NCI-H1092 (cell line): Measurements from ENCODE around the gene NTSR1.
"Not testable (repeated sequence)": the region's sequence is repeated elsewhere in the genome, so short reads cannot be mapped to it uniquely, and the experiment has no call there.

ENCODE experiments used
- DNase-seq: peaks from one replicate; lab custom pipeline; 2025; lab: John Stamatoyannopoulos, UW

The NTSR1 gene

DNA sequence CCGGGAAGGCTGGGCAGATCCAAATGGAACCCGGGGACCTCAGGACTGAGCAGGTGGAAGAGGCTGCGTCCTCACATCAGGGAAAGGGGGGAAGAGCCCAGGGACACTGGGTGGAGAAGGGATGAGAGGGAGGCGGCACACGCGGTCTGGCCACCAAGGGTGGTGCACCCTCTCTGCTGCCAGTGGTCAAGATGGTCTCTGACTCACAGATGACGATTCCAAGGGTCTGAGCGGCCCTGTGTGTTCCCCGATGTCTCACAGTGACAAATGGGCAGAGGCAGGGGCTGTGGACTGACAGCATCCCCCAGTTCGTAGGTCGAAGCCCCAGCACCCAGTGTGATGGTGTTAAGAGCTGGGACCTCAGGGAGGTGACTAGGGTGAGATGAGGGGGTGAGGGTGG lies 34.3 kb upstream of the NTSR1 start:
- no peak for DNase-seq

DNA sequence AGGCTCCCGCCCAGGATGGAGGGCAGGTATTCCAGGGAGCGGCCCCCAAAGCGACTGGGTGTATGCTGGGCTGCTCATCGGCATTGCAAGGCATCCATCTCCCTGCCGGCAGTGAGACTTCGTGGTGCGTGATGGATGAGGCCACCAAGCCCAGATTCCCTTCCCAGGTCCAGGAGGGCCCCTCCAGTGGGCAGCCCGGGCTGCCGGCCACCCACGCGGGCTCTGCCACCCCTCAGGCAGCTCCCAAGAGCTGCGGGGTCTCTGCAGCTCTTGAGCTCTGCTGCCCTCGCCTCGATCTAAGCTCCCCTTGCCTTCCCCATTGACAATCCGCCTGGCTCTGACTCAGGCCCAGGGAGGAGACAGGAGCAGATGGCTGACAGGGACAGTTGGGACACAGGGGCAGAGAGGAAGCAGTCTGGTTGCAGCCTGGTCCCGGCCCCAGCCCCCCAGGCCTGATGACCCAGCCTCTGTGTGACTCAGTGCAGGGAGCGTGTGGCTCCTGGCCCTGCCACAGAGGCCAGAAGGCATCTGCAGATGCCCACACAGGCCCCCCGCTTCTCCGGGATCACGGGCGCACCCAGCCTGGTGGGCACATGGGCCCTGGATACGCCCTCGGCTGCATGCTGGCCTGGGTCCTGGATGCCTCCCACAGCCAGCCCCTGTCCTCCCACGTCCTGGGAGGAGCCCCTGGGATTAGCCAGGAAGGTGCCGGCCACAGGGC lies 33.3 kb upstream of the NTSR1 start:
- DNase-seq, result no peak

DNA sequence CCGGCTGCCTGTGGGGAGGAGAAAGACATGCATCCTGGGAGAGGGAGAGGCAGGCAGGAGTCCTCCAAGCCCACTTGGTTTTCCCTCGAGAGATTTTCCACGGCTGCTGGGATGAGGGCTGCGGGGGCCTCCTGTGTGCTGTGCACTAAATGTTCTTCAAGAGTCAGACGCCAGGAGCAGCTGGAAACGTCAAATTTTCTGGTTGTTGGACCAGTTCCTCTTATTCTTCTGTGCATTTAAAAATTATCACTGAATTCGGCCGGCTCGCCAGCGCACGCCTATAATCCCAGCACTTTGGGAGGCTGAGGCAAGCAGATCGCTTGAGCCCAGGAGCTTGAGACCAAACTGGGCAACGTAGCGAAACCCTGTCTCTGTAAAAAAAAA lies 32.8 kb upstream of the NTSR1 start:
- DNase-seq, result no peak

DNA sequence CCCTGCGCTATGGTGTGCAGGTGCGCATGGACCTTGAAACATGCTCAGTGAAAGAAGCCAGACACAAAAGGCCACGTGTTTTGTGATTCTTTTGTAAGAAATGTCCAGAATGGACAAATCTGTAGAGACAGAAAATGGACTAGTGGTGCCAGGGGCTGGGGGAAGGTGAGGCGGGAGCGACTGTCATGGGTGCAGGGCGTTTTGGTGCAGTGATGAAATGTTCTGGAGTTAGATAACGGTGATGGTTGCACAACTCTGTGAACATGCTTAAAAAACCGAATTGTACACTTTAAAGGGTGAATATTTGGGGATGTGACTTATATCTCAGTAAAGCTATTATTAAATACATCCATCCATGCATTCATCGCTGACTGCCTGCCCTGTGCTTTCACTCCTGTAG lies 31.7 kb upstream of the NTSR1 start:
- DNase-seq, result no peak

DNA sequence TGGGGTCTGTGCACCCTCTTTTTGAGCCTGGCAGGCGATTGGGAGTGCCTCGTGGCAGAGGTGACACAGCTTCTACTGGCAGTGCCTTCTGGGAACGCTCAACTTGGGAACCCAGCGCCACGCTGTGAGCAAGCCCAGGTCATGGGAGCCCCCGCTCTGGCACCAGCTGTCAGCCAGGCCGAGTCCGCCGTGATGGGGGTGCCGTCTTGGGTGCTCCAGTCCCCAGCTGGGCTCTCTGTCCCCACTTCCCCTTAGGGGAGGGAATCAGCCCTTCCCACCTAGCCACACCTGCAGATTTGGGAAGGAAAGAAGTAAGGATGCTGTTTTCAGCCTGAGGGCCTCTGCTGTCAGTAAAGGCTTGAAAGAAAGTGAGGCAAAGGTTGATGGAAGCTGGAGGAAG lies 31.0 kb upstream of the NTSR1 start:
- no peak for DNase-seq

DNA sequence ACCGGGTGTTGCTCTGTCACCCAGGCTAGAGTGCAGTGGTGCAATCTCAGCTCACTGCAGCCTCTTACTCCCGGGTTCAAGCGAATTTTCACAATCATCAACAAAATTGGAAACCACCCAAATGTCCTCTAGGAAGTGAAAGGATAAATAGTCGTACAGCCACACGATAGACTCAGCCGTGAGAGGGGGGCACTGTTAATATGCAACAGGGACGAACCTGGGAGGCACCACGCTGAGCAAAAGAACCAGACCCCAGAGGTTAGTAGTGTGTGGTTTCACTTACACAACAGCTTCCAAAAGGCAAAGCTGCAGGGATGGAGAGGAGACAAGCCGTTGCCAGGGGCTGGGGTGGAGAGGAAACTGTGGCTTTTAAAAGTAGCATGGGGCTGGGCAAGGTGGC lies 30.1 kb upstream of the NTSR1 start:
- DNase-seq, result no peak

DNA sequence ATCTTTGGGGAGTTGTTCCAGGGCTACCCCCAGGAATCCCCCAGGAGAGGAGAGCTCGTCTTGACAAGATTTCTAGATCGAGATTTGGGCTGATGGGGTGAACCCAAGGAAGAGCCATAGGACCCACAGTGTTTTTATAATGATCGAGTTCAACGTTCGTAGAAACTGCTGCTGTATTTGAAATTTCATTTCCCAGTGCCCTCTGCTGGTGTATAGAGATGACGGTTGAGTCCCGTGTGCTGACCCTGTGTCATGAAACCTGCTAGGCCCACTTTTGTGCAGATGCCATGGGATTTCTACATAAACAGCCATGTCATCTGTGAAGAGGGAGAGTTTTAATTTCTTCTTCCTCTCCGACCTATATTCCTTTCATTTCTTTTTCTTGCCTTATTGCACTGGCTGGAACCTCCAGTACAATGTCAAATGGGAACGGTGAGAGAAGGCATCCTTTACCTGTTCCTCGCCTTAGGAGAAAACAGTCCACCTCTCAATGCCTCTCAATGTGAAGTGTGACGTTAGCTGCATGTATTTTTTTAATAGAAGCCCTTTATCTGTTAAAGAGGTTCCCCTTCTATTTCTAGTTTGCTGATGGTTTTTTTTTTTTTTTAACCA lies 28.6 kb upstream of the NTSR1 start:
- no peak for DNase-seq

DNA sequence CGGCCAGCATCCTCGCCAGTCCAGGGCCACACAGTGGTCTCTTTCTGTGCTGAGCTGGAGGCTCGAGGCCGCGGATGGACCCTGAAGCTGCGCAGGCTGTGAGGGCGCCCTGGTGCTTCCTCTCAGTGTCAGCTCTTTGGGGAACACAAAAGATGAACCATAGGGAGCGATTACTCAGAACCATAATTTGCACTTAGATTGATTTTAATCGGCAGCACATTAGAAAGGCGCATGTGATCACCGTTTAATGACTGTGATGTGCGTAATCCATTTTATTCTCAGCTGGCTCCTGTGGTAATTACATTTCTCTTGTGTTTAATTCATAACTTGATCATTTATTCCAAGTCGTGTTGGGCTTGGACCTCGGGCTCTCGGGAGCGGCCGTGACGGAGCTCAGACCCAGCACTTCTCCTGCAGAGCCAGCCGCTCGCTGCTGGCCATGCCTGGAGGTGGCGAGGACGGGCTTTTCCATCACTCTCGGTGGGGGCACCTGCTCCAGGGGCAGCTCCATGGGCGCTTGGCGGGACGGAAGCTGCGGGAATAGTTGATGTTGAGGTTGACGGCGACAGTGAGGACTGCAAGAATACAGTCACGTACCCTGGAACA lies 25.6 kb upstream of the NTSR1 start:
- no peak for DNase-seq

DNA sequence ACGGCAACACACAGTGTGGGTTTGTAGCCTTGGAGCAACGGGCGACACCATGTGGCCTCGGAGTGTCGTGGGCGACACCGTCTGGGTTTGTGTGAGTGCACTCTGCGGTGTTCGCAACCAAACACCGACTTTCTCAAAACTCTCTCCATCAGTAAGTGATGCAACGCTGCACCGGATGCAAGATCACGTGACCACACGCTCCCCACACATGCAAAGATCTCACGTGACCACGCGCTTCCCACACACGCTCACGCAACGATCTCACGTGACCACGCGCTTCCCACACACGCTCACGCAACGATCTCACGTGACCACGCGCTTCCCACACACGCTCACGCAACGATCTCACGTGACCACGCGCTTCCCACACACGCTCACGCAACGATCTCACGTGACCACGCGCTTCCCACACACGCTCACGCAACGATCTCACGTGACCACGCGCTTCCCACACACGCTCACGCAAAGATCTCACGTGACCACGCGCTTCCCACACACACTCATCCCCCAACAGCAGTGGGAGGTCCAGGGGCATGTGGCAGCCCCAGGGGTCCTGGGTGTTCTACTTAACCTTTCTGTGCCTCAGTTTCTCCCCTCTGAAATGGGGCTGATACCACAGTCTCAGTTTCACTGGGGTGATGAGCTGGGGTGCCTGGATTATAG lies 24.8 kb upstream of the NTSR1 start:
- DNase-seq, result not testable (repeated sequence)

DNA sequence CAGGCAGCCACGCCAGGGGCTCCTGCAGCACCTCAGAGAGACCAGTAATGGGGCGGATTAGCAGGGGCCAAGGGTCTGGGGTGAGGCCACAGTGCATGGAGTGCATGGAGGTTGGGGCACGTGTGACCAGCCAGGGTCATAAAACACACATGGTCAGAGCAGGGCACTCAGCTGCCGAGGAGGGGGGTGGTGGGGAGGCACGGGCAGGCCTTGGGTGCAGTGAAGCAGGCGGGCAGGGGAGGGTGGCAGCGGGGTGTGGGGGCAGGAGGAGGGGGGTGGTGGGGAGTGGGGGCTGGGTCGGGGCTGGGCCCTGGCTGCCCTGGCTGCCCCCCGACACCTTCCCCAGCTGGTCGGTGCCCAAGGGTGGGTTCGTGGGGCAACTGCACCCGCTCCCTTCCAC lies 23.7 kb upstream of the NTSR1 start:
- no peak for DNase-seq

DNA sequence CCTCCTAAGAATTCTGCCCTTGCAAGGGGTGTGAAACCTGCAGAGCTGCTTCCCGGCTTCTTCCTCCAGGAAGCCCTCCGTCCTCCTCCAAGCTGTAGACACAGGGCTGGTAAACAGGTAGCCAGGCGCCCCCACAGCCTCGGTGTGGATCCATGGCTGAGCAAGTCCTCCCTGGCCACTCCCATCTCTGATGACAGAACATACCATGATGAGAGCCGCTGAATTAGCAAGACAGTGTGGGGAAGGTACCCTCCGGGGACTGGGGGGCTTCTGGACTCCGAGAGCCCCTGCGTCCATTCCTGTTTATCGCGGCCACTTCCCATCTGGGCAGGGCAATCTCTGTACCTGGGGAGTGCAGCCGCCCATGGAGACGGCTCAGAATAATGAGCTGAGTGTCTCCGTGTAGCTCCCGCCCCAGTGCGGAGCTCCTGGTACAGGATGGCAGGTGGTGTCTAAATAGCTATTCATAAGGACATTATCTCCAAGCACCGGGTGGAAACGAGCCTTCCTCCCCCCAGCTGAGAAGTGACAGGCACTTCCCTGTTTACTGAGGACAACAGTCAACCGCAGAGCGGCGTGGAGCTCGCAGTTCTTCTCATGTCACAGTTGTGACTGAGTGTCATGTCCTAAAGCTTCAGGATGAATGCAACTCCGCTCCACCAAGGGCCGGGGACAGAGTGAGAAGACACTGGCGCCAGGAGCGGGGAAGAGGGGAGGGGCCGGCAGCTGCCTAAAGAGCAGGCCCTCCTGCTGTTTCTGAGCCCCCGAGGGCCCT lies 22.7 kb upstream of the NTSR1 start:
- peak; percentile 76 for DNase-seq

DNA sequence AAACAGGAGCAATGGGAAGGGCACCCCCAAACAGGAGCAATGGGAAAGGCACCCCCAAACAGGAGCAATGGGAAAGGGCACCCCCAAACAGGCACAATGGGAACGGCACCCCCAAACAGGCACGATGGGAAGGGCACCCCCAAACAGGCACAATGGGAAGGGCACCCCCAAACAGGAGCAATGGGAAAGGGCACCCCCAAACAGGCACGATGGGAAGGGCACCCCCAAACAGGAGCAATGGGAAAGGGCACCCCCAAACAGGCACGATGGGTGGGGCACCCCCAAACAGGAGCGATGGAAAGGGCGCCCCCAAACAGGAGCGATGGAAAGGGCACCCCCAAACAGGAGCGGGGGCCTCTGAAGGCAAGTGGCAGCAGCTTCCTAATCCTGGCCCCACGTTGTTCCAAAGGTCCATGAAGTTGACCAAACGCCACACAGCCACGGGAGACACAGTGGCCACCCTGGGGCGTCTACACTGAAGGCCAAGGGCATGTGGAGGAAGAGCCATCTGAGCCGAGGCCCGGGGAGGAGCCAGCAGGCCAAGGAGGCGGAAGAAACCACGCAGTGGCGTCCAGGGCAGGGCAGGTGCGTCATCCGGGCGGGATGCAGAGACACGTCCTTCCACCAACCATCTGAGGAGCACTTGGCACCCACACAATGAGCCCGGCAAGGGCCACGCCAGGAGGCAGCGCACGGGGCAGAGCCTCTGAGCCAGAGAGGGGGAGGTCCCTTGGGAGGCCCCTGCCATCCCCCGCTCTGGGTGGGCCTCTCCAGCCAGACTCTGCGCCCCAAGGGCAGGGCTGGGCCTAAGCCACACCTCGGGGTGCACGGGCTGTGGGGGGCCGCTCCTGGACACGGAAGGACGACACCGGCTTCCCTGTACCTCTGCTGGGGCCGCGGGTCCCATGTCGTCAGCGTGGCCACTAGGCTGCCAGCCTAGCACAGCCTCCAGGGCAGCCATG lies 21.5 kb upstream of the NTSR1 start:
- DNase-seq, result no peak

DNA sequence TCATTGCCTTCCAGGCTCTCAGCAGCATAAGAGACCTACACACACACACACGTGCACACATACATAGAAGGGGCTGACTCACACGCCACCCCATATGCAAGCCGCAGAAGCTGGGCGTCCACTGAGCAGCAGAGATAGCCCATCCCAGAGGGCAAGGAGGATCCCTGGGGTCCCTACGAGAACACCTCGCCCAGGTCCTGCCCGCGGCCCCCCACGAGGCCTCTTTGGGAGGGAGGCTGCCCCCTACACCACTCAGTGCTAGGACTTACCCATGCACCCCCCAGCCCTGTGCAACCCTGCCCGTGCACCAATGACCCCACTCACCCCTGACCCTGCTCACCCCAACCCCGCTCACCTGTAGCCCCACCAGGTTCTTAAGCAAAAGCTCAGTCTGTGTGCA lies 20.6 kb upstream of the NTSR1 start:
- DNase-seq, result no peak

DNA sequence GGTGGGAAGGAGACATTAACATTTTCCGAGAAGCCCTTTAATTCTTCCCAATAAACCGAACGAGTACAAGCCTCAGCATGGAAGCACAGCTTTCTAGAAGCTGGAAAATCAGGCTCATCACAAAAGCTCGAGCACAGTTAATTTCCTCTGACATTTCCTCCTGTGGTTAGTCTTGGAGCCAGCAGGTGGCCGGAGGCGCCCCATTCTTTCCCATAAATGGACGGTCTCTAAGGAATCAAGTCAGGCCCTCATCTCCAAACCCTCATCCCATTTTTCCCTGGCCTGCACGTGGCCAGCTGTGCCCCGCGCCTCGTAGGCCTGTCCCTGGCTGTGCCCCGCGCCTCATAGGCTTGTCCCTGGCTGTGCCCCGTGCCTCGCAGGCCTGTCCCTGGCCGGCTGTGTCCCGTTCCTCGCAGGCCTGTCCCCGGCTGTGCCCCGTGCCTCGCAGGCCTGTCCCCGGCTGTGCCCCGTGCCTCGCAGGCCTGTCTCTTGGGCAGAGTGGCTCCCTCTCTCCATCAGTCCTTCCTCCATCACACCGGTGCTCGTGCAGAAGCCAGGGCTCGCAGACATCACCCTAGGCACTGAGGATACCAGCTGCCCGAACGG lies 19.7 kb upstream of the NTSR1 start:
- no peak for DNase-seq

DNA sequence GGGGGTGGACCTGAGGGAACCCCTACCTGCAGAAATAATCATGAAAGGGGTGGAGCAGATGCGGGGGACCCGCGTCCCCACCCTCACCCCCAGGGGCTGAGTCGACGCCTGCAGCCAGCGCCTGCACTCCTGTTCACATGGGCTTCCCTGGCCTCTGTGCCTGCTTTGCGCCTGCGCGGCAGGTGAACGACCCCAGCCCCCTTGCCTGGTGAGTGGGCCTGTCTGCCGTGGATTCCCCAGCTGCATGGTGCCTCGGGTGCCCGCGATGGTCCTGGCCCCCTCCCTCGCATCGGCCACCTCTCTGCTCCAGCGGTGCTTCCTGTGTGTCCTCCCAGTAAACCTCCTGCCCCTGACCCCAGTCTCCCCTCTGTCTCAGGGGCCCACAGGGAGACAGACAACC lies 18.8 kb upstream of the NTSR1 start:
- no peak for DNase-seq

DNA sequence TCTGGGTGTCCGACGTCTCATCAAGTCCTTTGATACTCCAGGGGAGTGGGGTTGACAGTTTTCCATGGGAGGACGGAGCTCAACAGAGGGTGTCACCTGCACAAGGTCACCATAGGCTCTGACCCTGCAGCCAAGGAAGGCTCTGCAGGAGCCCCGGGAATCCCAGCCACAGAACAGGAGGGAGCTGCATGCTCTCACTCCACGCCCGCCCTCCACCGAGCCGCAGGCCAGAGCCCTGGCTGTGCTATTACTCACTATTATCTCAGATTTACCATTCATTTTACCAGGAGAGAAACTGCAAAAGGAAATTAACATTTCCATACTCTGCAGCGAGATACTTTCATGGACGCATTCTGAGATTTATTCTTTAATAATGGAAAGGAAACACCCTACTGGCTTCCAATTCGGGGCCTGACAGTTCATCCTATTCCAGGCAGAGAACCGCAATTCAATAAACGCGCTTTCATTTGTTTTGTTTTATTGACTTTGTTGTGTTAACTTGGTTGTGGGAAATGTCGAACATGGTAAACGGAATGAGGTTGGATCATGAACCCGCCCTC lies 18.3 kb upstream of the NTSR1 start:
- no peak for DNase-seq

DNA sequence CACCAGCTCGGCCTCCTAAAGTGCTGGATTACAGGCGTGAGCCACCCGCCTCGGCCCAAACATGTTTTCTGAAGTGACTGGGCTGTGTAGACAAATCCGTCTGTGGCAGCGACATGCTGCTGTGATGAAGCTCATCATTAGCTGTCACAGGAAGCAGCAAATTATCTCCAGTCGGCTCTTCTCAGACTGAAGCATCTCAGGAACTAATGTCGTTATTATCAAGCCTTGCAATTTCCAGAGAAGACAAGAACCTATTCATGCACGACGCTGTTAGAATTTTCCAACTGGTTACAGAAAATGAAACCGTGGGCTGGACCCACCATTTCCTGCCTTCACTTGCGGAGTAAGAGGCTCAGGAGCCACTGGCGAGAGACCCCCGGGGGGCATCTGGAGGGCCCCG lies 17.1 kb upstream of the NTSR1 start:
- no peak for DNase-seq

DNA sequence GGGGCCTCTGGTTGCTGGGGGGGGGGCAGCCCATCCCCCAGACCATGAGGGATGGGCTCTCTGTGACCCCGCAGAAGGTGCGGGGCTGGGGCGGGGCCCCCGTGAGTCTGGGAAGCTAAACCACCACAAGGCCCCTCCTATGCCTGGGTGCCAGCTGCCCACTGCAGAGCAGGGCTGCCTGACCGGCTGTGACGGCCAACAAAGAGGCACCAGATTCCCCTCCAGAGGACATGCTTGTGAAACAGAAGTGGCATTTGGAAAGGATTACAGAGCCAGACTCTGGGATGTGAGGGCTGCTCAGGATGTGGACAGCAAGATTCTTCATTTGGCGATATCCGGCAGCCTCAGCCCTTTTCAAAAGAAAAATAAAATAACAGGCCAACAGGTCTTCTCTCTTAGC lies 16.5 kb upstream of the NTSR1 start:
- no peak for DNase-seq

DNA sequence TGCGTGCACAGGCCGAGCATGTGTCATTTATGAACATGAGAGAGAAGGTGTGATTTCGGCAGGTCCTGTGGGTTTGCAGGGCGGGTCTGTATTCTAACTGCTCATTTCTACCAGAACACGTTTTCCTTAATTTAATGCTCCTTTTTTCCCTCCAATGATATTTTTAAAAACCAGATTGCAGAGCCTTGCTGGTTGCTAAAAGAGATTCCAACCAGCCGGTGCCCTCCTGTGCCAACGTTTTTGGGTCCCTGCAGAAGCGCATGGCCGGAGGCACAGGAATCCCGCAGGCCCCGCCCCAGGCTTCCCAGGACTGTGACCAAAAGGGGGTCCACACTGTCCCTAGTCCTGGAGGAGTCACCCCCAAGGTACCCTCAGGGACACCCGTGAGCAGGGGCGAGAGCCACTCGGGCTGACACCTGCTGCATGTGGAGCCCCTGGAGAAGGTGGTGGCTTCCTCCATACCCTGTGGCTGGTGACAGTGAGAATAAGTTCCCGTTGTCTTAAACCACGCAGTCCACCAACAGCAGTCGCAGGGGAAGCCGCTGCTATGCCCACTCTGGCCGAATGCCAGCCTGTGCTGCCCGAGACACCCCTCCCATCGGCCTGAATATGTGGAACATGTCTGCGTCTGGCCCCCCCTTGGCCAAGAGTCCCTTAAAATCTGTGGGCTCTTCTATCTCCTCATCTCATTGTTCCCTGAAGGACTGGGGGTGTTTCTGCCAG lies 15.7 kb upstream of the NTSR1 start:
- DNase-seq, result no peak

DNA sequence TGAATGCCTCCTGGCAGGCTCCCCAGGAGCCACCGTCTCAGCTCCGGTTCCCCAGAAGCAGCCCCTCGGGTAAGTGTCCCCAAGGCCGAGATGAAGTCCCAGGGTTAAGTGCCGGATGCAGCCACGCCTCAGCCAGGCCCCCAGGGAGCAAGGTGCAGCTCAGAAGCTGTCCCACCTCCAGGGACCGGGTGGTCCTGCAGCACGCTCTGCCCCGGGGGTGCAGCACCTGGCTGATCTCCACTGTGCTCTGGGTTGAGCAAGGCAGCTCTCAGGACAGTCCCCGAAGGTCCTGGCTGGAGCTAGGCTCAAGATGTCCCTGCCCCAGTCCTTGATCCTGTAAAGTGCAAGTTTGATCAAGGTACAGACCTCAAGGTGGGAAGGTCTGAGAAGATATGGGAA lies 15.1 kb upstream of the NTSR1 start:
- no peak for DNase-seq
